Loucy (cell line): ENCODE data around the gene RPP25.

Experiments
- H2AFZ ChIP-seq: fragments of 200-600 bp; sonication (generic); 2 replicates; pipeline ENCODE4 v1.6.0; 2016; ENCODE audit warnings: antibody characterized with exemption, mild to moderate bottlenecking, low read length, moderate library complexity
- H3F3A ChIP-seq: fragments of 200-600 bp; 2 replicates; pipeline ENCODE4 v1.6.0; 2016; ENCODE audit warnings: antibody characterized with exemption, low read depth, mild to moderate bottlenecking
- H3K27me3 ChIP-seq: fragments of 200-600 bp; sonication (generic); 2 replicates; pipeline ENCODE4 v1.6.1; 2014; ENCODE audit warnings: low read length, mild to moderate bottlenecking; ENCODE audit not compliant: insufficient read depth, poor library complexity, severe bottlenecking
- H3K36me3 ChIP-seq: fragments of 200-600 bp; sonication (generic); 2 replicates; pipeline ENCODE4 v1.6.1; 2016; ENCODE audit warnings: low read length; ENCODE audit not compliant: insufficient read depth
- H3K4me1 ChIP-seq: fragments of 200-600 bp; sonication (generic); 2 replicates; pipeline ENCODE4 v1.5.1; 2014; ENCODE audit warnings: low read length, mild to moderate bottlenecking; ENCODE audit not compliant: insufficient read depth, poor library complexity, severe bottlenecking
- H3K4me2 ChIP-seq: fragments of 200-600 bp; sonication (generic); 2 replicates; pipeline ENCODE4 v1.6.0; 2014; ENCODE audit warnings: antibody characterized with exemption, low read length, low read depth, mild to moderate bottlenecking; ENCODE audit not compliant: poor library complexity, severe bottlenecking
- H3K4me3 ChIP-seq: fragments of 200-600 bp; sonication (generic); 2 replicates; pipeline ENCODE4 v1.5.1; 2014; ENCODE audit warnings: low read length, mild to moderate bottlenecking, mixed read lengths; ENCODE audit not compliant: poor library complexity, severe bottlenecking
- H3K79me2 ChIP-seq: fragments of 200-600 bp; sonication (generic); 2 replicates; pipeline ENCODE4 v1.6.1; 2014; ENCODE audit warnings: low read length; ENCODE audit not compliant: insufficient read depth
- H3K9ac ChIP-seq: fragments of 200-600 bp; sonication (generic); 2 replicates; pipeline ENCODE4 v1.6.0; 2014; ENCODE audit warnings: mild to moderate bottlenecking, low read depth, low read length, moderate library complexity; ENCODE audit not compliant: poor library complexity, severe bottlenecking
- H3K9me2 ChIP-seq: fragments of 200-600 bp; sonication (generic); replicated peaks from 2 replicates; pipeline ENCODE4 v1.6.1; 2016; ENCODE audit warnings: low read depth, low read length, mixed read lengths
- H3K9me3 ChIP-seq: fragments of 200-600 bp; sonication (generic); 2 replicates; pipeline ENCODE4 v1.6.1; 2014; ENCODE audit warnings: mild to moderate bottlenecking, antibody characterized with exemption, low read length, low read depth; ENCODE audit not compliant: insufficient read depth
- H4K20me1 ChIP-seq: fragments of 200-600 bp; sonication (generic); 2 replicates; pipeline ENCODE4 v1.6.0; 2014; ENCODE audit warnings: antibody characterized with exemption, low read length, mild to moderate bottlenecking; ENCODE audit not compliant: insufficient read depth, poor library complexity, severe bottlenecking
- EZH2phosphoT487 ChIP-seq: fragments of 200-600 bp; IDR thresholded peaks from 2 replicates; pipeline ENCODE4 v1.6.1; 2018; ENCODE audit warnings: antibody characterized with exemption, mild to moderate bottlenecking, moderate library complexity, borderline replicate concordance
- TF ChIP-seq, protein P1 (sequence below): fragments of 200-600 bp; sonication (generic); conservative IDR thresholded peaks from 2 replicates; pipeline ENCODE4 v1.5.1; 2014; ENCODE audit warnings: mild to moderate bottlenecking, antibody characterized with exemption, low read length

Gene RPP25

DNA sequence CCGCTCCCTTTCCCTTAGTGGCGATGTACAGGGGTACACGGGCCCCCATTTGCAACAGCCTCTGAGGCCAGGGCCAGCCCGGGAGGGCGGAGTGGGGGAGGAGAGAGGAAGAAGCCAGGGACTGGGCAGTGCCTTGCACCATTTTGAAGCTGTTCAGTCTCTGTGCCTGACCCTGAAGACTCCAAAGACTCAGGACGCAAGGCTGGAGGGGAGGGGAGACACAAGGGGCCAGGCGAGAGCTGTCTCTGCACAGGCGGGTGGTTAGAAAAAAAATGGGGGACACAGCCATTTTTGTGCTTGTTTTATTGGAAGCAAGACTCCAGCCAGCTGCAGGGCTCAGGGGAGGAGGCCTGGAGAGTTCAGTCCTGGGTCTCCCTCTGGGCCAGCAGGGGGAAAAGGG lies 1.6 kb downstream of the RPP25 start:
- no peaks in the 10 kb centered on the region for H3K9me2 ChIP-seq
- H3K79me2 ChIP-seq = no peaks in the 10 kb centered on the region
- no peak overlapping the region for H3K9ac ChIP-seq
- H4K20me1 ChIP-seq = no peaks in the 10 kb centered on the region
- H3K27me3 ChIP-seq = no peaks in the 10 kb centered on the region
- H3K4me2 ChIP-seq = no peak overlapping the region
- H2AFZ ChIP-seq = no peak overlapping the region
- no peaks in the 10 kb centered on the region for H3K9me3 ChIP-seq
- H3K36me3 ChIP-seq = no peaks in the 10 kb centered on the region
- TF ChIP-seq EZH2phosphoT487 = no peak
- TF ChIP-seq, protein P1, sequence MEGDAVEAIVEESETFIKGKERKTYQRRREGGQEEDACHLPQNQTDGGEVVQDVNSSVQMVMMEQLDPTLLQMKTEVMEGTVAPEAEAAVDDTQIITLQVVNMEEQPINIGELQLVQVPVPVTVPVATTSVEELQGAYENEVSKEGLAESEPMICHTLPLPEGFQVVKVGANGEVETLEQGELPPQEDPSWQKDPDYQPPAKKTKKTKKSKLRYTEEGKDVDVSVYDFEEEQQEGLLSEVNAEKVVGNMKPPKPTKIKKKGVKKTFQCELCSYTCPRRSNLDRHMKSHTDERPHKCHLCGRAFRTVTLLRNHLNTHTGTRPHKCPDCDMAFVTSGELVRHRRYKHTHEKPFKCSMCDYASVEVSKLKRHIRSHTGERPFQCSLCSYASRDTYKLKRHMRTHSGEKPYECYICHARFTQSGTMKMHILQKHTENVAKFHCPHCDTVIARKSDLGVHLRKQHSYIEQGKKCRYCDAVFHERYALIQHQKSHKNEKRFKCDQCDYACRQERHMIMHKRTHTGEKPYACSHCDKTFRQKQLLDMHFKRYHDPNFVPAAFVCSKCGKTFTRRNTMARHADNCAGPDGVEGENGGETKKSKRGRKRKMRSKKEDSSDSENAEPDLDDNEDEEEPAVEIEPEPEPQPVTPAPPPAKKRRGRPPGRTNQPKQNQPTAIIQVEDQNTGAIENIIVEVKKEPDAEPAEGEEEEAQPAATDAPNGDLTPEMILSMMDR = no peak
- H3K4me3 ChIP-seq = no peak overlapping the region
- no peaks in the 10 kb centered on the region for H3F3A ChIP-seq
- no peaks in the 10 kb centered on the region for H3K4me1 ChIP-seq

GRCh38 chr15:74954515-74954914 lies 2.1 kb downstream of the RPP25 start:
- Histone ChIP-seq H3K9me2 (no peaks in the 10 kb centered on the region), H3K9me3 (no peaks in the 10 kb centered on the region), H3F3A (no peaks in the 10 kb centered on the region), H3K4me2 (no peak overlapping the region), H4K20me1 (no peaks in the 10 kb centered on the region), H3K36me3 (no peaks in the 10 kb centered on the region), H3K4me3 (no peak overlapping the region), H2AFZ (no peak overlapping the region), H3K4me1 (no peaks in the 10 kb centered on the region), H3K9ac (no peak overlapping the region), H3K27me3 (no peaks in the 10 kb centered on the region), H3K79me2 (no peaks in the 10 kb centered on the region)
- TF ChIP-seq, protein P1 = no peak
- TF ChIP-seq EZH2phosphoT487 = no peak

DNA sequence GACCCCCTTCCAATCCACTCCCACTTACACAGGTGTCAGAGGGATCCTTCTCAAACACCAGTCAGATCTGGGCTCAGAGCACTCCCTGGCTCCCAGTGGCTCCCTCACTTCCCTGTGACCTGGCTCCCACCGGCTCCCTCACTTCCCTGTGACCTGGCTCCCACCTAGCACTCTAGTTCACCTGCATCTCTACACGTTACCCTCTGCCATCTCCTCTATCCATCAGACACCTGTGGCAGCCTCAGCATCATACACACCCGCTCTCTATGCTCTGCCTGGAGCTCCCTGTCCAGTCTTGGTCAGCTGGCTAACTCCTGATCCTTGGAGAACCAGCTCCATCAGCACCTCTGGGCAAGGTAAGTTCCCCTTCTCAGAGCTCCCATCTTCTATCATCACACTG lies 5.6 kb downstream of the RPP25 start:
- Histone ChIP-seq H3F3A (no peaks in the 10 kb centered on the region), H3K4me1 (no peaks in the 10 kb centered on the region), H2AFZ (no peak overlapping the region), H3K36me3 (no peaks in the 10 kb centered on the region), H3K4me2 (no peak overlapping the region), H3K9me2 (no peaks in the 10 kb centered on the region), H4K20me1 (no peaks in the 10 kb centered on the region), H3K9ac (no peak overlapping the region), H3K4me3 (no peak overlapping the region), H3K27me3 (no peaks in the 10 kb centered on the region), H3K9me3 (no peaks in the 10 kb centered on the region), H3K79me2 (no peaks in the 10 kb centered on the region)
- TF ChIP-seq EZH2phosphoT487 = no peak
- TF ChIP-seq, protein P1 = no peak
